C4-2B (cell line): ENCODE data around the gene CHST8.

Experiments
- ZFX ChIP-seq: fragments of 450-650 bp; IDR thresholded peaks from 2 replicates; pipeline ENCODE4 v1.6.1; 2017
- TF ChIP-seq, protein P1 (sequence below): fragments of 450-650 bp; conservative IDR thresholded peaks from 2 replicates; pipeline ENCODE4 v1.5.1; 2017; ENCODE audit warnings: mild to moderate bottlenecking

DNA sequence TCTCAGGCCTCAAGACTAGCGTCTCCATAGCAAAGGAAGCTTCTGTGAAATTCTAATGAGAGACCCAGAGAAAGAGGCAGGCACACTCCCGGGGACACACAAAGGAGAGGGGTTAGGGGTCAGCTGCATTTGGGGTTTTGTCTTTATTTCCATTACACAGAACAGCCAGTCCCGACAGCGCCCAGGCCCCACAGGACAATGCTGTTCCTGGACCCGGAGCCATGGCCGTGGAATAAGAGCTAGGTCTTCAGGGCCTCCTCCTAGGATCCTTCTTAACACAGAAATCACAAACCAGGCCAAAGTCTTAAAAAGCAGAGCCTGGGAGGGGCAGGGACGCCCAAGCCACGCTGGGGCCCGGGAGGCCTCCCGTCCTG, 197.7 kb downstream of the CHST8 start:
- TF ChIP-seq, protein P1, sequence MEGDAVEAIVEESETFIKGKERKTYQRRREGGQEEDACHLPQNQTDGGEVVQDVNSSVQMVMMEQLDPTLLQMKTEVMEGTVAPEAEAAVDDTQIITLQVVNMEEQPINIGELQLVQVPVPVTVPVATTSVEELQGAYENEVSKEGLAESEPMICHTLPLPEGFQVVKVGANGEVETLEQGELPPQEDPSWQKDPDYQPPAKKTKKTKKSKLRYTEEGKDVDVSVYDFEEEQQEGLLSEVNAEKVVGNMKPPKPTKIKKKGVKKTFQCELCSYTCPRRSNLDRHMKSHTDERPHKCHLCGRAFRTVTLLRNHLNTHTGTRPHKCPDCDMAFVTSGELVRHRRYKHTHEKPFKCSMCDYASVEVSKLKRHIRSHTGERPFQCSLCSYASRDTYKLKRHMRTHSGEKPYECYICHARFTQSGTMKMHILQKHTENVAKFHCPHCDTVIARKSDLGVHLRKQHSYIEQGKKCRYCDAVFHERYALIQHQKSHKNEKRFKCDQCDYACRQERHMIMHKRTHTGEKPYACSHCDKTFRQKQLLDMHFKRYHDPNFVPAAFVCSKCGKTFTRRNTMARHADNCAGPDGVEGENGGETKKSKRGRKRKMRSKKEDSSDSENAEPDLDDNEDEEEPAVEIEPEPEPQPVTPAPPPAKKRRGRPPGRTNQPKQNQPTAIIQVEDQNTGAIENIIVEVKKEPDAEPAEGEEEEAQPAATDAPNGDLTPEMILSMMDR = no peak
- TF ChIP-seq ZFX = no peak
